Measurements from ENCODE around the gene BCL7C. TPM values are rescaled to one million over a fixed set of nuclear protein-coding genes. Genes with fewer than 3 reads are reported as not detected.

BCL7C gene
- total and polyA plus RNA-seq, 2 of the 13 experiments (the other 11 are each of a cell fraction or from before 2014, with no cell fraction given), result 17.7 to 33.8 TPM

GRCh38 chr16:30885196-30885595 is 8.7 kb downstream of the BCL7C start (continued):
- TF ChIP-seq ZMAT5 (CRISPR knock-in tag; IDR thresholded peaks at IDR 0.05; ENCODE audit: borderline replicate concordance, low read depth), result no peak
- TF ChIP-seq ZMAT3 (CRISPR knock-in tag; conservative IDR thresholded peaks at IDR 0.05), result no peak

DNA sequence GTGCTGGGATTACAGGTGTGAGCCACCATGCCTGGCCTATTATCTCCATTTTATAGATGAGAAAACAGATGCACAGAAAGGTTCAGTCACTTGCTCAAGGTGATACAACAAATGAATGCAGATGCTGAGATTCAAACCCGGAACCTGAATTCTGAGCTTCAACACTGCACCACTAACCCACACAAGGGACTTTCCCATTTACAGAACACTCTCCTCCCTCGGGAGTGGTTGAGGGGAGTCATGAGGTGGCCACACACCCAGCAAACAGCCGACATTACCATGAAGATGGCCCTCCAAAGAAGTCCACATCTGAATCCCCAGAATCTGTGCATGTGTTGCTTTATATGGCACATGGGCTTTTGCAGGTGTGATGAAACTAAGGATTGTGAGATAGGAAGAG is 9.1 kb downstream of the BCL7C start:
- in situ Hi-C loops (cut with HindIII; ENCODE audit: extremely low pct_ligation_motif_present, low pct_unique_long_range_greater_than_20kb) (no loop called here), intact Hi-C loops (cut with micrococcal nuclease; ENCODE audit: unreplicated experiment) (no loop called here)
- Histone ChIP-seq H3K79me2 (ENCODE audit: insufficient read depth, low read length) (no peaks in the 10 kb centered on the region), H3K4me3 (replicated peaks in 1 of 3; ENCODE audit: insufficient read depth in 1 of 3, low read depth in 2 of 3, low read length in 3 of 3) (no peak overlapping the region), H3K9ac (ENCODE audit: insufficient read depth, low read depth, low read length) (no peak overlapping the region), H3K27me3 (ENCODE audit: control insufficient read depth in 1 of 2, insufficient read depth in 2 of 2, low read length in 2 of 2) (no peaks in the 10 kb centered on the region), H2AFZ (ENCODE audit: low read length) (no peak overlapping the region), H3K27ac (ENCODE audit: extremely low read length, insufficient read depth, low read length) (no peak overlapping the region), H3K36me3 (replicated peaks in 1 of 2; ENCODE audit: control insufficient read depth in 1 of 2, insufficient read depth in 2 of 2, low read length in 2 of 2) (peaks cover 8 to 14% of the 10 kb centered on the region in 2 experiments), H3K4me2 (ENCODE audit: low read depth, low read length) (no peak overlapping the region), H4K20me1 (ENCODE audit: insufficient read depth, low read length) (no peaks in the 10 kb centered on the region), H3K4me1 (ENCODE audit: insufficient read depth, low read length) (peaks cover 28% of the 10 kb centered on the region), H3K9me3 (ENCODE audit: low read length) (no peaks in the 10 kb centered on the region)
- WGBS (ENCODE audit: low lambda C conversion rate), result 92% methylated on average over 3 of the region's 3 CpGs
- TF ChIP-seq ZNF780A (CRISPR knock-in tag; IDR thresholded peaks at IDR 0.05), result no peak
- TF ChIP-seq PHF5A (CRISPR knock-in tag; IDR thresholded peaks at IDR 0.05; ENCODE audit: low read depth, unreplicated experiment), result no peak
- no peak for TF ChIP-seq PRDM15 (CRISPR knock-in tag; IDR thresholded peaks at IDR 0.05)
- TF ChIP-seq ZNF260 (CRISPR knock-in tag; IDR thresholded peaks at IDR 0.05; ENCODE audit: borderline replicate concordance, low read depth), result no peak
- TF ChIP-seq TCF7L2 (IDR thresholded peaks at IDR 0.05; ENCODE audit: low read depth, low read length), result no peak
- TF ChIP-seq ZFX (CRISPR knock-in tag; IDR thresholded peaks at IDR 0.05; ENCODE audit: low read depth), result no peak
- TF ChIP-seq TCF12 (IDR thresholded peaks at IDR 0.05), result no peak
- no peak for TF ChIP-seq TCF12 (CRISPR knock-in tag; IDR thresholded peaks at IDR 0.05)
- no peak for TF ChIP-seq ZNF530 (CRISPR knock-in tag; IDR thresholded peaks at IDR 0.05; ENCODE audit: low read depth)
- TF ChIP-seq TSC22D2 (CRISPR knock-in tag; IDR thresholded peaks at IDR 0.05; ENCODE audit: borderline replicate concordance), result no peak
- ATAC-seq (no peak), DNase-seq (ENCODE audit: low spot score) (no peak), FAIRE-seq (no peak)
- BruUV-seq (replicated peaks), result no TSS peak
- ChIA-PET CTCF (ENCODE audit: low intra/inter-chr PET ratio, low total read pairs) (no interaction called here), POLR2A (no interaction called here)

Data from HepG2 (cell line).